T-helper 1 cell (primary cell): Measurements from ENCODE around the gene SEC14L1.
"Not testable (repeated sequence)": the region's sequence is repeated elsewhere in the genome, so short reads cannot be mapped to it uniquely, and the experiment has no call there.

Experiments
- DNase-seq, 5 donors: peaks; one replicate each; pipeline ENCODE4 v3.0.0-alpha.2; 2012 to 2020

SEC14L1 gene

GRCh38 chr17:77142689-77143088, 1.9 kb downstream of the SEC14L1 start:
- DNase-seq = no peak

GRCh38 chr17:77143306-77143705, 2.5 kb downstream of the SEC14L1 start:
- no peak for DNase-seq

DNA sequence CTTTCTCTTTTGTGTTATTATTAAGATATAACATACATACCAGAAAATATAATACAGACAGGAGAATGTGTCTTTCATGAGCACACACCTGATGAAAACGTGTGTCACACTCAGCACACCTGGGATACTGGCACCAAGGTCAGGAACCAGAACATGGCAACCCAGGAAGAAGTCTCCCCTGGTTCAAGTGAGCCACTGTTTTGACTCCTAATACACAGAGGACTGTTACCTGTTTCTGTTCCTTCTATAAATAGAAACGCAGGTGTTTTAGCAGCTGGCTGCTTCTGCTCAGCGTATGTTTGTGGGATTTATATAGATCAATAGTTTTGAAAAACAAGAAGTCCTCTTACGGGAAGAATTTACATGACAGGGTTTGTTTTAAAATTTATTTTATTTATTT, 3.5 kb downstream of the SEC14L1 start:
- DNase-seq = no peak

DNA sequence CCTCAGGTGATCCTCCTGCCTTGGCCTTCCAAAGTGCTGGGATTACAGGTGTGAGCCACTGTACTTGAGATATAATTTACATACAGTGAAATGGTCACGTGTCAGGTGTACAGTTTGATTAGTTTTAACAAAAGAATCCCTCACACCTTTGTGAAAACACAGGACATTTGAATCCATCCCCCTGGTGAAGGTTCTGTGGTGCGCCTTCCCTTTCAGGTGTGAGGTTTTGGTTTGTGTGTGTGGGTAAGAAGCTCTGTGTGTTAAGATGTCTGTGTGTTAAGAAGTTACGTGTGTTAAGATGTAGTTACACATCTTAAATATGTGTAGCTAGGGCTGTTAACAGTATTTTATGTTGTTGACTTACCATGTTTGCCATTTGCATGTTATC, 4.4 kb downstream of the SEC14L1 start:
- no peak for DNase-seq

DNA sequence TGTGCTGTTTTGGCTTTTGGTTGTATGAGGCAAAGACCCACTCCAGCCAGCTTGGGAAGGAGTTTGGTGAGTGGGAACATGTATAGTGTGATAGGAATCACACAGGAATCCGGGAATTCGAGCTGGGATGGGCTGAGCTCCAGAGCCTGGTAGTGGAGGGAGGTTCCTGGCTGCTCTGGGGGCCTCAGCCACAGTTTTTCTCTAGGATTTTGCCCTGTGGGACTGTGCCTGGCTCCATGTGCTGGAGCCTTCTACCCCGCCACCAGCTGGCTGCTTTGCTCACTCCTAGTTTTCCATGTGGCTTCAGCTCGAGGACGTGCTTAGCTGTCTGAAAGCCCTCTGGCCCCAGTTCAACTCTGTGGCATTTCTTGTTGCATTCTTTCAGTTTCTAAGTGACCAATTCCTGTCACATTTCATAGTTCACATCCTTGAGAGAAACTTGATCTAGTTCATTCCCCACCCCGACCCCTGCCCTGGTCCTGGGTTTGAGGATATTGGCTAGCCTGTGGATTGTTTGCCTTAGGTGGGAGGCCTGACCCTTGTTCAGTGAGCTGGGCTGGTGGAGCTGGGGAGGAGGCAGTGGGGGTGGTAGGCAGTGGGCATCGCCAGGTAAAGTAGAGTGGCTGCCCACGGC, 5.0 kb downstream of the SEC14L1 start:
- DNase-seq = no peak

DNA sequence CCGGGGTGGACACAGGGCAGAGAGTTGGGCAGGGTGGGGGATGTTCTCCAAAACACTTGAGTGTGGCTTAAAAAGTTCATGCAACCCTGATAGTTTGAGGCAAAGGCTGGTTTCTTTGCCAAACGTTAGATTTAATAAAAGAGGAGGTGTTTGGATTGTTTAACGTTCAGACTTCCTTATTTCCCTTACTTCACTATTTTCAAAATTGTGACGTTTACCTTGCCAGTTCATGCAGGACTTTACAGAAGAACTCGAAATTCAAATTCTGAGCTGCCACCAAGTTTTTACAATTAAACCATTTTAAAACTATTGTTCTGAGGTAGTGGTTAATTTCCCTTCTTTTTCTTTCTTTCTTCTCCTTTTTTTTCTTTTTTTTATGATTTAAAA, 5.5 kb downstream of the SEC14L1 start:
- DNase-seq = no peak

- DNase-seq = no peak
Measured at GRCh38 chr17:77146882-77147281, 6.1 kb downstream of the SEC14L1 start.

- DNase-seq = no peak
Measured at GRCh38 chr17:77147357-77147801, 6.6 kb downstream of the SEC14L1 start.

DNA sequence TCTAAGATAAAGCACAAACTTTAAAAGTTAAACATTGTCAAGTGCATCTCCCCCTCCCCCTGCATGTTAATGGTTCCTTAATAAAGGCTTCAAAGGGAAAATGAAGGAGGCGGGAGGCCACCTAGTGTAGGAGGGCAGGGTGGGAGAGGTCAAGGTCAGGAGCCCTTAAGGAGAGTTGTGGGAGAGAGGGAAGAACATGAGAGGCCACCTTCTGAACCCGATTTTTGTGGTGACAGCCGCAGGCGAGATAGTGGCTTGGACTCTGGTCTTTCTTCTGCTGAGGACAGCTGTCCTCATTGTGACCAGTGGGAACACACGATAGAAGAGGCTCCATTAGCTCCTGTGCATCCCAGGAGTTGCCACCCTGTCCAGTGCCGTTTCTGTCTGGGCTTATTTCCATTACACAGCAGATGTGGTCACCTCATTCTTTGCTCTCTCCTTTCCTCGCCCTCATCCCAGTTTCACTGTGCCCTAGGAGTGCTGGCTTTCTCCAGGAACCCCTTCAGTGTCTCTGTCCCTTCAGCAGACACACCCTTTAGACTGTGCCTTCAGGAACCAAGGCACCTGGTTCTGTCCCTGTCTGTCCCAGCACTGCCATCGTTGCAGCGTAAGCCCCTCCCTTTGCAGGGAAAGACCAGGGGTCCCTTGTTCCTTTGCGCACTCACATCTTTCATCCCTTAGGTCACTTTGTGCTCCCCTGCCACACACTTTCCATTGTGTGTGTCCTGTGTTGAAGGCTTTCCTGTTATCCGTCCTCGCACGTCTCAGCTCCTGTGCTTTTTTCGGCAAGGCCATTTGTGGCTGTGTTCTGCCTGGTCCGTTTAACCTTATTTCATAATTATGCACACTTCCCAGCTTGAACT, 7.5 kb downstream of the SEC14L1 start:
- DNase-seq = no peak

DNA sequence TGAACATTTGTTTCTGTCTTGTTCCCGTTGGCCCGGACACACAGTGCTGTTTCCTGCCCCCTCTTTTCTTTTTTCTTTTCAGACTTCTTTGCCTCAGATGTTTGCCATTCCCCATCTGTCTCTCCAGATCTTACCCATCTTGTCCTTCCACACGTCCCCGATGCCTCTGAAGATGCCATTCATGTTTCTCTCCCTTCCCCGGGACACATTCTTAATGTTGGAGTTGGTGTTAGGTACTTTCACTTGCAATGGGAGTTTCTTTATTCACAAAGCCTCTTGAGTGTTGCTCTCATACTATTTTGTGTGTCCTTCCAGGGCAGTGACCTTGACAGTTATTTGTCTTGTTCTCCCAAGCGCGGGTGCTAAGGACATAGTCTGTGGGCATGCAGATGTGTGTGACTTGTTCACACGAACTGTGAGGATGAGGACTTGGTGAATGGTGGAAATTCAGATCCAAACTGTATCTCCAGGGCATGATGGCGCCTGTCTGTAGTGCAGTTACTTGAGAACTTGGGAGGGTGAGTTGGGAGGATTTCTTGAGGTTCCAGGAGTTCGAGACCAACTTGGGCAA, 8.3 kb downstream of the SEC14L1 start:
- DNase-seq = no peak

- no peak for DNase-seq
Measured at GRCh38 chr17:77150196-77150595, 9.4 kb downstream of the SEC14L1 start.

- no peak for DNase-seq
Measured at GRCh38 chr17:77151186-77151585, 10.4 kb downstream of the SEC14L1 start.

- DNase-seq = not testable (repeated sequence)
Measured at GRCh38 chr17:77152056-77152455, 11.3 kb downstream of the SEC14L1 start.

GRCh38 chr17:77153472-77153871, 12.7 kb downstream of the SEC14L1 start:
- DNase-seq = no peak

- DNase-seq = no peak
Measured at GRCh38 chr17:77153999-77154586, 13.3 kb downstream of the SEC14L1 start.

GRCh38 chr17:77155125-77155524, 14.4 kb downstream of the SEC14L1 start:
- no peak for DNase-seq

GRCh38 chr17:77157766-77158165, 17.0 kb downstream of the SEC14L1 start:
- not testable (repeated sequence) for DNase-seq

DNA sequence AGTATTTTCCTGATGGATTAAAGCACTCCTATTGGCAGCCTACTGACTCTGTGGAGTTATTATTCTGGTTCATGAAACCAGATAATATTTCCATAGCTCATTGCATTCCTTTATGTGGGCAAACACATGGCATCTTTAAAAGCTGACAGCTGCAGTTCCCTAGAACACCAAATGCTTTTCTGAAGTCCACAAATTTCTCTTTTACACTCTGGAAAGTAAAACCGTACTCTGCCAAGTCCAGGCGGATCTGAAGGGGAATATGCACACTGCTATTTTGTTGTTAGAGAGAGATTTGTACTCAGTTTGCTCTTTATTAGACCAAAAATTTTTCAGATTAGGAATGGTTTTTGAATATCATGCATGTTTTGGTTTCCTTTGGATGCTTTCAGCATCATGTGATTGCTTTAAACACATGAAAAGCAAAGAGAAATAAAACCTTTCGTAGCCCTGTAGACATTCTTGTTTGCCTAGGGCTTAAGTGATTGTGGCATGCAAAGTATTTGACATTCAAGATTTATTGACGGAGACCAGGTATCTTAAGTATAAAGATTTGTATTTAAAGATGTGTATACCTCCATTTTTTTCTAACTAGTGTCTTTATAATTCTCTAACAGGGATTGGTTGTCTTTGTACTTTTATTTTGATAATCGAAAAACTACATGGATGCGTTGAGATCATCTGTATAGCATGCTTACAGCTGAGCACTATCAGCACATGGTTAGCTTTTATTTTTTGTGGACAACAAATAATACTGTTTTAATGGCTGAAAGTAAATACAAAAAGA, 19.5 kb downstream of the SEC14L1 start:
- no peak for DNase-seq

- DNase-seq = no peak
Measured at GRCh38 chr17:77160875-77161530, 20.2 kb downstream of the SEC14L1 start.

DNA sequence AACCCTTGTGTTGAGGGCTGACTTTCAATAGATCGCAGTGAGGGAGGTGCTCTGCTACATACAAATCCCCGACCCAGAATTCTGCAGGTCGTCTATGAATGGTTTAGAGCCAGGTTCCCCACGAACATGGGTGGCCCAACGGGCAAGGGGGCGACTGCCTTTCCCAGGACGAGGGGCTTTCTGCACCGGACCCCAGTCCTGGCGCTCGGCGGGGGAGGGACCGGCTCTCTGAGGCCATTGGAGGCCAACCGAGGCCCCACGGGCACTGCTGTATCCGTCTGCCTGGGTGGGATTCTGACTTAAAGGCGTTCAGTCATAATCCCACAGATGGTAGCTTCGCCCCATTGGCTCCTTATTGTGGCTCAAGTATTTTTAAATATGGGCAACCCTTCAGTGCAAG, 21.2 kb downstream of the SEC14L1 start:
- DNase-seq = no peak

- DNase-seq = no peak
Measured at GRCh38 chr17:77163001-77163400, 22.2 kb downstream of the SEC14L1 start.
